Sigmoid colon (tissue), 4 donors: Measurements from ENCODE around the gene CAMTA1.

Experiments used
- CTCF ChIP-seq, 4 experiments: fragments of 450-650 bp in 3 of 4; fragments of 200-600 bp in 1 of 4; IDR thresholded peaks; one replicate each; pipeline ENCODE4 v1.5.1; 2016 to 2019; ENCODE audit warnings: antibody characterized with exemption in 4 of 4, mild to moderate bottlenecking in 3 of 4, moderate library complexity in 2 of 4
- POLR2AphosphoS5 ChIP-seq, 4 donors: sonication (generic); formaldehyde crosslinking; IDR thresholded peaks; one replicate each; pipeline ENCODE4 v1.6.1; 2017; ENCODE audit warnings: antibody characterized with exemption in 4 of 4

- TF ChIP-seq CTCF (IDR thresholded peaks at IDR 0.05), result no peak
- TF ChIP-seq POLR2AphosphoS5 (IDR thresholded peaks at IDR 0.05), result no peak
Observed at GRCh38 chr1:6995789-6996188, 210.5 kb downstream of the CAMTA1 start.
